K562 (cell line): Measurements from ENCODE around the gene CHPF. TPM values are rescaled to one million over a fixed set of nuclear protein-coding genes. Genes with fewer than 3 reads are reported as not detected.

Experiments used
- ARHGAP35 ChIP-seq: fragments of 450-650 bp; IDR thresholded peaks from 2 replicates; pipeline ENCODE4 v1.6.1; 2018; ENCODE audit not compliant: partially characterized antibody
- FOSL1 ChIP-seq: fragments of 200-800 bp; sonication (Bioruptor generic); conservative IDR thresholded peaks from 2 replicates; pipeline ENCODE4 v1.6.1; 2016; ENCODE audit warnings: missing genetic modification characterization, missing compliant biosample characterization
- GATAD2B ChIP-seq: fragments of 450-650 bp; IDR thresholded peaks from 2 replicates; pipeline ENCODE4 v1.6.1; 2017; ENCODE audit warnings: mild to moderate bottlenecking, borderline replicate concordance
- HDAC8 ChIP-seq: fragments of 450-650 bp; IDR thresholded peaks from 2 replicates; pipeline ENCODE4 v1.6.1; 2016; ENCODE audit warnings: mild to moderate bottlenecking, missing genetic modification characterization, moderate library complexity, missing compliant biosample characterization
- POLR2AphosphoS2 ChIP-seq: IDR thresholded peaks from 2 replicates; pipeline ENCODE4 v1.6.1; 2012; ENCODE audit warnings: low read length, improper control_type of control experiment
- PTTG1 ChIP-seq: fragments of 450-650 bp; IDR thresholded peaks from 2 replicates; pipeline ENCODE4 v1.6.1; 2016; ENCODE audit warnings: low read depth, mild to moderate bottlenecking, missing genetic modification characterization, missing compliant biosample characterization
- RBM34 ChIP-seq: fragments of 200-400 bp; formaldehyde crosslinking; IDR thresholded peaks from 2 replicates; pipeline ENCODE4 v1.6.1; 2018; ENCODE audit warnings: low read length, borderline replicate concordance; ENCODE audit not compliant: insufficient read depth
- RHOXF2B ChIP-seq: fragments of 250-450 bp; sonication (Bioruptor Pico); conservative IDR thresholded peaks from 2 replicates; pipeline ENCODE4 v1.5.1; 2021
- TRIM25 ChIP-seq: fragments of 450-650 bp; IDR thresholded peaks from 2 replicates; pipeline ENCODE4 v1.7.0; 2016; ENCODE audit warnings: borderline replicate concordance
- USF2 ChIP-seq: sonication (generic); formaldehyde crosslinking; IDR thresholded peaks from 2 replicates; pipeline ENCODE4 v1.5.0; 2020; ENCODE audit warnings: missing genetic modification reagents
- ZBTB11 ChIP-seq, 3 experiments: fragments of 200-800 bp in 1 of 3; fragments of 250-450 bp in 1 of 3; fragments of 450-650 bp in 1 of 3; sonication (Bioruptor Pico) in 1 of 3; sonication (Bioruptor generic) in 1 of 3; formaldehyde crosslinking in 1 of 3; IDR thresholded peaks; 2 replicates each; pipeline versions ENCODE4 v1.6.1 to v1.8.0; 2016 to 2022; ENCODE audit warnings: mild to moderate bottlenecking in 2 of 3, missing genetic modification characterization in 2 of 3, missing compliant biosample characterization in 1 of 3, moderate library complexity in 1 of 3
- ZFX ChIP-seq: sonication (generic); formaldehyde crosslinking; IDR thresholded peaks from 2 replicates; pipeline ENCODE4 v1.8.0; 2022; ENCODE audit warnings: mild to moderate bottlenecking, missing genetic modification reagents, moderate library complexity
- ZNF212 ChIP-seq: fragments of 450-650 bp; formaldehyde crosslinking; IDR thresholded peaks from 2 replicates; pipeline ENCODE4 v1.4.0; 2020; ENCODE audit warnings: mild to moderate bottlenecking
- ZNF282 ChIP-seq: sonication (generic); formaldehyde crosslinking; IDR thresholded peaks from 2 replicates; pipeline ENCODE4 v1.8.1; 2023; ENCODE audit warnings: missing genetic modification reagents
- ZNF586 ChIP-seq: fragments of 450-650 bp; formaldehyde crosslinking; conservative IDR thresholded peaks from 2 replicates; pipeline ENCODE4 v1.4.0; 2020; ENCODE audit warnings: mild to moderate bottlenecking, moderate library complexity
- ZNF644 ChIP-seq: fragments of 200-800 bp; sonication (Bioruptor generic); IDR thresholded peaks from 2 replicates; pipeline ENCODE4 v1.6.1; 2016; ENCODE audit warnings: low read depth, missing genetic modification characterization, missing compliant biosample characterization
- ZNF655 ChIP-seq: fragments of 250-450 bp; sonication (Bioruptor Pico); IDR thresholded peaks from 2 replicates; pipeline ENCODE4 v1.5.0; 2021
- ZNF717 ChIP-seq: fragments of 250-450 bp; sonication (Bioruptor Pico); IDR thresholded peaks from 2 replicates; pipeline ENCODE4 v1.5.0; 2021
- ZNF780A ChIP-seq: fragments of 250-450 bp; sonication (Bioruptor Pico); IDR thresholded peaks from 2 replicates; pipeline ENCODE4 v1.5.0; 2021; ENCODE audit warnings: mild to moderate bottlenecking
- polyA plus RNA-seq, 8 experiments: library from polyadenylated mRNA; depleted of rRNA in 4 of 8; stranded (reverse) in 5 of 8; unstranded in 3 of 8; fragments of >200 nt; fragmentation: Nextera tagmentation in 2 of 8; fragmentation: Illumina TruSeq in 1 of 8; extraction: Ambion mirVana in 2 of 8; extraction: Trizol in 1 of 8; gene quantifications; 2 replicates each; pipeline versions ENCODE4 v1.2.1 to v1.2.3, GENCODE V29; 2011 to 2014; ENCODE audit warnings: inconsistent platforms in 1 of 8, missing spikeins in 1 of 8
- total RNA-seq, 7 experiments: library from RNA; depleted of rRNA in 6 of 7; stranded (reverse); fragments of >200 nt in 6 of 7; fragmentation: Illumina TruSeq in 2 of 7; extraction: Trizol in 2 of 7; gene quantifications; 2 replicates each; pipeline versions ENCODE4 v1.2.1 to v1.2.3, GENCODE V29; 2011 to 2021; ENCODE audit warnings: low replicate concordance in 1 of 7

CHPF gene
- total and polyA plus RNA-seq, 9 of the 15 experiments (the other 6 are each of a cell fraction or from before 2014, with no cell fraction given), result 0.15 to 57.2 (median 7.9) TPM

- TF ChIP-seq ZBTB11 (CRISPR knock-in tag; IDR thresholded peaks at IDR 0.05), result 0 out of 6 replicates have a peak, but pooled peaks of 1 of the 3 experiments have one; percentile 29
- peak; percentile 78 for TF ChIP-seq FOSL1 (tag)
- TF ChIP-seq HDAC8 (tag), result no peak
- no peak for TF ChIP-seq ZNF586 (CRISPR knock-in tag)
- TF ChIP-seq ARHGAP35, result no peak
- no peak for TF ChIP-seq POLR2AphosphoS2
- no peak for TF ChIP-seq ZNF655
- no peak for TF ChIP-seq USF2 (CRISPR knock-in tag)
- 0 out of 2 replicates have a peak, but pooled peaks have one; percentile 57 for TF ChIP-seq GATAD2B
- TF ChIP-seq ZNF212, result no peak
- no peak for TF ChIP-seq PTTG1
- no peak for TF ChIP-seq ZNF780A (CRISPR knock-in tag)
- TF ChIP-seq ZNF644, result no peak; the same call in 1 of the 2 replicates
- no peak for TF ChIP-seq RBM34
- TF ChIP-seq ZFX, result peak; percentile 77
- TF ChIP-seq ZNF282 (CRISPR knock-in tag), result no peak
- TF ChIP-seq ZNF717, result no peak
- no peak for TF ChIP-seq RHOXF2B
- TF ChIP-seq TRIM25, result no peak
Measured at GRCh38 chr2:219522111-219523030, 21.2 kb downstream of the CHPF start (continued).
